Fibroblast of villous mesenchyme (primary cell): Measurements from ENCODE around the gene RTP2. TPM values are rescaled to one million over a fixed set of nuclear protein-coding genes. Genes with fewer than 3 reads are reported as not detected.

Source experiments
- DNase-seq: peaks from one replicate; pipeline ENCODE4 v3.0.0-alpha.2; 2010; ENCODE audit warnings: low read depth
- H3K4me3 ChIP-seq: 2 replicates; pipeline ENCODE4 v1.5.1; 2011; ENCODE audit warnings: low read depth, mild to moderate bottlenecking, low read length
- total RNA-seq: library from RNA; depleted of rRNA; stranded (reverse); fragments of >200 nt; gene quantifications from 2 replicates; pipeline ENCODE4 v1.2.3, GENCODE V29; 2012
- TF ChIP-seq, protein P1 (sequence below): IDR thresholded peaks from 2 replicates; pipeline ENCODE4 v1.5.1; 2012; ENCODE audit warnings: low read depth, mild to moderate bottlenecking, low read length; ENCODE audit not compliant: insufficient read depth

RTP2 gene, protein sequence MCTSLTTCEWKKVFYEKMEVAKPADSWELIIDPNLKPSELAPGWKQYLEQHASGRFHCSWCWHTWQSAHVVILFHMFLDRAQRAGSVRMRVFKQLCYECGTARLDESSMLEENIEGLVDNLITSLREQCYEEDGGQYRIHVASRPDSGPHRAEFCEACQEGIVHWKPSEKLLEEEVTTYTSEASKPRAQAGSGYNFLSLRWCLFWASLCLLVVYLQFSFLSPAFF
- total RNA-seq = not detected in 2 replicates

DNA sequence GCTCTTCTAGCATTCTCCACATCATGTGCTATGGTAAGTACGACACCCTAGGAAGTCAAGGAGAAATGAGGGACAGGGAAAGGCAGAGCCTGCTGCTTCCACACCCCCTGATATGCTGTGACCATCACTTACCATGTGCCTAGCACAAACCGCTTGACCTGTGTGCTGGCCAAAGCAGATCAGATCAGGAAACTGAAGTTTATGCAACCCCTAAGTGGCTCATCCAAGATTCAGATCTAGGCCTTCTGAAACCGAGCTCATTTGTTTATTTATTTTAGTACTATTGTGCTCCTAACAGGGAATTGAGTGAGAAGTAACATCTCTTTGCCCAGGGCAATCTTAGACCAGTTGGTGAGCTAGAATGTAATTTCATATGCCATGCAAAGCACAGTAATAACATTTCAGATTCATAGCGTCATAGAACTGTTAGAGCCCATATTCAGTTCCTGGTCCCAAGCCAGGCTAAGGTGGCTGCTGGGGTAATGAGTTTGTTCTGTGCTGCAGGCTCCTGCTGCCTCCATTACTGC is at the start of gene RTP2:
Gene RTP2, minus strand, starts transcription at position 51 of the 527 bp plus-strand sequence. CDS start 429 bp downstream, outside the sequence.
- H3K4me3 ChIP-seq = no peak within 1 kb of the TSS
- TF ChIP-seq, protein P1, sequence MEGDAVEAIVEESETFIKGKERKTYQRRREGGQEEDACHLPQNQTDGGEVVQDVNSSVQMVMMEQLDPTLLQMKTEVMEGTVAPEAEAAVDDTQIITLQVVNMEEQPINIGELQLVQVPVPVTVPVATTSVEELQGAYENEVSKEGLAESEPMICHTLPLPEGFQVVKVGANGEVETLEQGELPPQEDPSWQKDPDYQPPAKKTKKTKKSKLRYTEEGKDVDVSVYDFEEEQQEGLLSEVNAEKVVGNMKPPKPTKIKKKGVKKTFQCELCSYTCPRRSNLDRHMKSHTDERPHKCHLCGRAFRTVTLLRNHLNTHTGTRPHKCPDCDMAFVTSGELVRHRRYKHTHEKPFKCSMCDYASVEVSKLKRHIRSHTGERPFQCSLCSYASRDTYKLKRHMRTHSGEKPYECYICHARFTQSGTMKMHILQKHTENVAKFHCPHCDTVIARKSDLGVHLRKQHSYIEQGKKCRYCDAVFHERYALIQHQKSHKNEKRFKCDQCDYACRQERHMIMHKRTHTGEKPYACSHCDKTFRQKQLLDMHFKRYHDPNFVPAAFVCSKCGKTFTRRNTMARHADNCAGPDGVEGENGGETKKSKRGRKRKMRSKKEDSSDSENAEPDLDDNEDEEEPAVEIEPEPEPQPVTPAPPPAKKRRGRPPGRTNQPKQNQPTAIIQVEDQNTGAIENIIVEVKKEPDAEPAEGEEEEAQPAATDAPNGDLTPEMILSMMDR = no peak
- DNase-seq = no peak

DNA sequence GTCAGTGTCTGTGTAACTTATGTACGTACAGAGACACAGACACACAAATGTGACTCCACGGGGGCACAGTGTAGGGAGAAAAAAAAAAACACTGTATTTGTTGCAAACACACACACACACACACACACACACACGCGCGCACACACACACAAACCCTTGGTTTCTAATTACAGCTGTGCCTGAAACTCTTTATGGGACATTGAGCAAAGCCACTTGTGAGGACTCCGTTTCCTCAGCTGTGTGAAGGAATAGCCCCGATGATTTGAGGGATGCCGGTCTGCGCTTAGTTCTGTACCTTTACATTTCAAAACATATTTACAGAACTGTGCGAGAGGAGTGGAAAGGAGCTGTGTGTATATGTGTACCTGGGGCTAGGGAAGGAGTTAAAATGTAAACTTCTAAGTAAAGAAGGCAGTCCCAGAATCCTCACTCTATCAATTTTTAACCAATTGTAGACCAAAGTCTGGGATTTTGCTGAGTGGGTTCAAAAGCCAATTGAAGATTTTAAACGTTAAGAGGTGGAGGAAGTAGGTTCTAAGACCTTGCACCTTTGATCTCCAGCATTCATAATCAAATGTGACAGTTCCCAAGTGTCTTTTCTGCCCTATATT is 48.3 kb upstream of the RTP2 start:
- peak overlapping the region; percentile 33 for H3K4me3 ChIP-seq
- TF ChIP-seq, protein P1 = no peak
- peak; percentile 71 for DNase-seq

DNA sequence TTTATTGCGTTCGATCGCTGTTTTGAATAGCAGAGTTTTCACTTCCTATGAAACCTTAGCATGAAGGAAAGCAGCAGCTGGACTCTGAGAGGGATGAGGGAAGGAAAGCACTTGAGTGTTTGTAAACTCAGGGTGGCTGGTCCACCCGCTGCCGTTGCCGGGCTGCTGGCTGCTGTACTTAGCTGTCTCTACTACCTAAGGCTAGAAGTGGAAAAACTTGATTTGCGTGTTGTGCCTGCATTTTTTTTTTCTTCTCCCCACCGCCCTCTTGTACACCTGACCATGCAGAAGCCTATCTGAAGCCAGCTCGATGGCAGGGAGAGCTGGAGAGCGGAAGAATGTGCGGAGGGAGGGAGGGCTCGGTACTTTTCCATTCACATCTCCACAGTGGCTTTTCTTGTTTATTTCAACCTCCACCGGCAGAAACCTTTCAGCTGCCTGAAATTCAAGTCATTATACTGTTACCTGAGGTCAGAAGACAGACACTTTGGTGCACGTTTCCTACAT is 47.7 kb upstream of the RTP2 start:
- peak overlapping the region; percentile 33 for H3K4me3 ChIP-seq
- TF ChIP-seq, protein P1 = no peak
- DNase-seq = peak; percentile 79

DNA sequence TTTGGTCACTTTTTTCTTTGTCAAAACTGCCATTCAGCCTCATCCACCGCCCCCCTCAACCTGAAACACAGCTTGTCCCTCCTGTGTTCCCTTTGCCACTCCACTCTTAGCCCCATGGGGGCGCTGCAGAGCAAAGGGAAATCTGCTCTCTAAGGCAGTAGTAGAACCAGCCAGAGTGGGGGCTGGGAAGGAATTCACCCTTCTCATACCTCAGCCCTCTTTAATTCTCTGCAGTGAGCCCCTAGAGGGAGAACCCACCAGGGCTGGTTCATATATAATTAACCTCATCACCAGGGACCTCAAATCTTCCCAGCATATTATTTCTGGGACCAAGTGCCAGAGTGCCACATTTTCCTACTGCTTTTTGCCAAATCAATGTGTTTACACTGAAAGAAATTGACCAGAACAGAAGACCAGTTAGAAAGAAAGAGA is 45.7 kb upstream of the RTP2 start:
- no peak overlapping the region for H3K4me3 ChIP-seq
- DNase-seq = peak; percentile 83
- TF ChIP-seq, protein P1 = peak; percentile 100

DNA sequence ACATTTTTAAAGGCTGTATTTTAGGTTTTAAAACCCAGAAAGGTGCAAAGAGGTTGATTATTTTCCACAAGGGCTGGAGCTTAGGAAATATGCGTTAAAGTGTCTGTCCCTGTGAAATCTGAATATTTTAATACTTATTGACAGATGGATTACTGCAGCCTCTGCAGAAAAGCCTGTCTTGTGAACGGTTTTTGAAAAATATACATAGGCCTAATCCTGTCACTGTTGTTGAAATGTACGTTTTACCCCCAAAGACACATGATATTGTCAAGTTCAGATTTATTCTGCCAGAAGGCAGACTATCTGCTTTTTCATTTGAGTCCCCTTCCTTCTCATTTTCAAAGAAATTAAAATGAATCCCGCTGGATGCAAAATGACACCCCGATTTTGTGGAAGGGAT is 45.1 kb upstream of the RTP2 start:
- DNase-seq = no peak
- TF ChIP-seq, protein P1 = no peak
- H3K4me3 ChIP-seq = no peak overlapping the region

DNA sequence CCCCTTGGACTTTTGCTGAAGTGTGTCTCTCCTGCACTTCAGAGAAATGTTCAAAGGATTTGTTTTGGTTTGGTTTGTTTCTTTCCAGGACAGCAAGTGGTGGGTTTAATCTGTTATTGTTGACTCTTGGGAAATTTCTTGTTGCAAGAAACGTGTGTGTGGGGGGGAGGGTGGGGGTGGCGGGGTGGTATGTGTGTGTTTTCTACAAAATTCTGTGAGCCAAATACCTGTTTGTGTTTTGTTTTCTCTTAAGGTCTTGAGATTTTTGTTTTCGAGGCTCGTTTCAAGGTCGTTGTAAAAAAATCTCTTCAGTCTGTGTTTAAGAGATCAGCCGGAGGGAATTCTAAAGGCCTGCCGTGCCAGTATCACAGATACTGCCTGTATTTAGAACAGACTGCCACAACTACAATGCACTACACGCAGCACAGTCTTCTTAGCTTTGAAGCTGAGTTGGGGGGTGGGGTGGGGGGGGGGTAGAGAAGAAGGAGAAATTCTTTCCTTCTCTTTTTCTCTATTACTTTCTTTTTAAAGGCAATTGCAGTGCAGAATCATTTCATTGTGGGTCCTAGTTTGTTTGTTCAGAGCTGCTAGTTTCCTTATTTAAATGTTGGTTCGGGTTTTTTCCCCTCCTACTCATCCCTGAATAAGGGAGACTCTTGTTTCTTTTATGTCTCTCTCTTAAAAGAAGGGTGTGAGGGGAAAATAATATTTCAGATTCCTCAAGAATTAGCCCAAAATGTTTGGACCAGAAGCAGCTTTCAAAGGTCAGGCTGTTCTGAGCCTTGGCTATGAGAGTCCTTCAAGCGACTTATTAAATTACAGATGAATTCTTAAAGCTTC is 44.3 kb upstream of the RTP2 start:
- peak overlapping the region; percentile 93 for H3K4me3 ChIP-seq
- peak; percentile 59 for DNase-seq
- TF ChIP-seq, protein P1 = no peak
